G401 (cell line): ENCODE data around the gene TGM2. TPM values are rescaled to one million over a fixed set of nuclear protein-coding genes. Genes with fewer than 3 reads are reported as not detected.

ENCODE experiments used
- DNase-seq: peaks from one replicate; pipeline ENCODE4 v3.0.0-alpha.2; 2015; ENCODE audit warnings: low spot score
- in situ Hi-C: cut with HindIII; loops from 2 replicates; pipeline ENCODE4 v1.10.0; 2016; ENCODE audit warnings: low sequenced_read_pairs, mixed read lengths
- total RNA-seq: library from RNA; depleted of rRNA; stranded (reverse); fragments of >200 nt; shearing (Covaris generic); gene quantifications from 2 replicates; pipeline ENCODE4 v1.2.3, GENCODE V29; 2014

Gene TGM2
- total RNA-seq, 1 experiment from 2014 or later, result 23.4 TPM

GRCh38 chr20:38128691-38129090, 36.4 kb downstream of the TGM2 start:
- DNase-seq, result no peak
- in situ Hi-C loops, result no loop called here

GRCh38 chr20:38127920-38128528, 37.0 kb downstream of the TGM2 start:
- no peak for DNase-seq
- in situ Hi-C loops, result no loop called here

- no peak for DNase-seq
- in situ Hi-C loops, result no loop called here
Measured at GRCh38 chr20:38126932-38127621, 38.0 kb downstream of the TGM2 start.

- in situ Hi-C loops, result no loop called here
- no peak for DNase-seq
Measured at GRCh38 chr20:38126146-38126921, 38.7 kb downstream of the TGM2 start.

GRCh38 chr20:38125157-38126056, 39.7 kb downstream of the TGM2 start:
- DNase-seq, result no peak
- in situ Hi-C loops, result no loop called here

GRCh38 chr20:38123021-38123587, 42.0 kb downstream of the TGM2 start:
- in situ Hi-C loops, result no loop called here
- DNase-seq, result no peak

GRCh38 chr20:38121741-38122140, 43.3 kb downstream of the TGM2 start:
- in situ Hi-C loops, result no loop called here
- DNase-seq, result no peak

GRCh38 chr20:38120625-38120988, 44.5 kb downstream of the TGM2 start:
- in situ Hi-C loops, result no loop called here
- no peak for DNase-seq

- in situ Hi-C loops, result no loop called here
- no peak for DNase-seq
Measured at GRCh38 chr20:38119446-38119845, 45.6 kb downstream of the TGM2 start.

- in situ Hi-C loops, result no loop called here
- DNase-seq, result no peak
Measured at GRCh38 chr20:38117635-38118034, 47.4 kb downstream of the TGM2 start.

GRCh38 chr20:38117205-38117604, 47.9 kb downstream of the TGM2 start:
- no peak for DNase-seq
- in situ Hi-C loops, result no loop called here

- no peak for DNase-seq
- in situ Hi-C loops, result no loop called here
Measured at GRCh38 chr20:38116409-38117165, 48.5 kb downstream of the TGM2 start.

- DNase-seq, result no peak
- in situ Hi-C loops, result no loop called here
Measured at GRCh38 chr20:38115896-38116295, 49.2 kb downstream of the TGM2 start.

GRCh38 chr20:38115205-38115604, 49.9 kb downstream of the TGM2 start:
- in situ Hi-C loops, result no loop called here
- no peak for DNase-seq

GRCh38 chr20:38114353-38114791, 50.7 kb downstream of the TGM2 start:
- in situ Hi-C loops, result no loop called here
- no peak for DNase-seq

- in situ Hi-C loops, result no loop called here
Measured at GRCh38 chr20:38113401-38114325, 51.4 kb downstream of the TGM2 start.

GRCh38 chr20:38112930-38113294, 52.2 kb downstream of the TGM2 start:
- in situ Hi-C loops, result no loop called here
- no peak for DNase-seq

More at GRCh38 chr20:38113401-38114325, 51.4 kb downstream of the TGM2 start:
- DNase-seq, result peak; percentile 15
